GM12878 (cell line): ENCODE measurements around the gene C3AR1. TPM values are rescaled to one million over a fixed set of nuclear protein-coding genes. Genes with fewer than 3 reads are reported as not detected.

Source experiments
- ATAC-seq: fragments of 200-7000 bp; cut with Tn5 transposase; 3 replicates; pipeline ENCODE4 v1.9.1; 2020; ENCODE audit warnings: mild to moderate bottlenecking, moderate library complexity
- BruUV-seq: library from RNA; stranded (reverse); fragments of 400-500 nt; replicated peaks from 2 replicates; lab custom pipeline; 2021; lab: Mats Ljungman, UMichigan
- CTCF ChIA-PET: fragments of 300-600 bp; sonication (Branson Sonifier 250); formaldehyde crosslinking; extraction: SDS; loops from one replicate; lab custom pipeline; 2021; ENCODE audit warnings: inconsistent platforms; lab: Yijun Ruan, JAX
- POLR2A ChIA-PET: fragments of 350-600 bp; formaldehyde crosslinking; extraction: SDS; loops from one replicate; lab custom pipeline; 2021; ENCODE audit warnings: inconsistent platforms; lab: Charles Lee
- RAD21 ChIA-PET: fragments of 300-600 bp; sonication (Branson Sonifier 250); formaldehyde crosslinking; loops from one replicate; lab custom pipeline; 2023; ENCODE audit warnings: antibody characterized with exemption; ENCODE audit not compliant: unreplicated experiment; lab: Charles Lee
- SMC1A ChIA-PET: fragments of 300-600 bp; sonication (Branson Sonifier 250); formaldehyde crosslinking; loops from one replicate; lab custom pipeline; 2023; ENCODE audit not compliant: unreplicated experiment, uncharacterized antibody; lab: Charles Lee
- DNase-seq: peaks from one replicate; pipeline ENCODE4 v3.0.0-alpha.2; 2011; ENCODE audit warnings: low read depth, low spot score
- FAIRE-seq: peaks from 3 replicates; lab custom pipeline; 2011; peaks lifted over from hg19 to GRCh38; lab: Jason Lieb, UNC
- H2AFZ ChIP-seq: 2 replicates; pipeline ENCODE4 v1.6.0; 2011; ENCODE audit warnings: low read depth, low read length, control low read depth; ENCODE audit not compliant: control insufficient read depth
- H3K27ac ChIP-seq: 2 replicates; pipeline ENCODE4 v1.5.1; 2011; ENCODE audit warnings: control low read depth; ENCODE audit not compliant: control insufficient read depth, insufficient read depth
- H3K27me3 ChIP-seq, 2 experiments: replicated peaks in 1 of 2; 2 replicates each; pipeline versions ENCODE4 v1.6.0 to v1.6.1; 2011; ENCODE audit warnings: low read length in 1 of 2; ENCODE audit not compliant: control insufficient read depth in 2 of 2, insufficient read depth in 2 of 2
- H3K36me3 ChIP-seq, 2 experiments: 2 replicates each; pipeline ENCODE4 v1.5.1; 2011; ENCODE audit warnings: low read length in 1 of 2; ENCODE audit not compliant: control insufficient read depth in 2 of 2, insufficient read depth in 2 of 2
- H3K4me1 ChIP-seq: 2 replicates; pipeline ENCODE4 v1.6.1; 2011; ENCODE audit warnings: mild to moderate bottlenecking, low read length, moderate library complexity, mixed read lengths; ENCODE audit not compliant: control insufficient read depth, insufficient read depth
- H3K4me2 ChIP-seq: 2 replicates; pipeline ENCODE4 v1.6.0; 2011; ENCODE audit warnings: control low read depth; ENCODE audit not compliant: control insufficient read depth, insufficient read depth
- H3K4me3 ChIP-seq: fragments of 200-600 bp; sonication (generic); 2 replicates; pipeline ENCODE4 v1.5.1; 2016
- H3K79me2 ChIP-seq: 2 replicates; pipeline ENCODE4 v1.6.0; 2011; ENCODE audit warnings: low read length; ENCODE audit not compliant: control insufficient read depth, insufficient read depth
- H3K9ac ChIP-seq: 2 replicates; pipeline ENCODE4 v1.8.0; 2011; ENCODE audit warnings: low read length, control low read depth, mixed read lengths; ENCODE audit not compliant: control insufficient read depth, insufficient read depth
- H3K9me3 ChIP-seq: replicated peaks from 3 replicates; pipeline ENCODE4 v1.5.1; 2011; ENCODE audit warnings: mild to moderate bottlenecking, low read length; ENCODE audit not compliant: control insufficient read depth, insufficient read depth
- H4K20me1 ChIP-seq: 2 replicates; pipeline ENCODE4 v1.6.0; 2011; ENCODE audit not compliant: control insufficient read depth, insufficient read depth
- ATF7 ChIP-seq: fragments of 450-650 bp; IDR thresholded peaks from 2 replicates; pipeline ENCODE4 v1.6.1; 2016; ENCODE audit warnings: low read depth, mild to moderate bottlenecking
- EP300 ChIP-seq, 2 experiments: fragments of 150-350 bp in 1 of 2; IDR thresholded peaks; 2 replicates each; pipeline ENCODE4 v1.6.1; 2011 to 2012; ENCODE audit warnings: low read depth in 2 of 2, low read length in 2 of 2, borderline replicate concordance in 1 of 2, improper control_type of control experiment in 1 of 2, inconsistent platforms in 1 of 2; ENCODE audit not compliant: control insufficient read depth in 1 of 2
- ESRRA ChIP-seq: IDR thresholded peaks from 2 replicates; pipeline ENCODE4 v1.6.1; 2012; ENCODE audit warnings: mild to moderate bottlenecking, low read length, improper control_type of control experiment
- FOXM1 ChIP-seq: IDR thresholded peaks from 2 replicates; pipeline ENCODE4 v1.6.1; 2012; ENCODE audit warnings: low read depth, mild to moderate bottlenecking, inconsistent platforms, low read length, moderate library complexity
- HDGF ChIP-seq: fragments of 450-650 bp; IDR thresholded peaks from 2 replicates; pipeline ENCODE4 v1.6.1; 2016; ENCODE audit warnings: antibody characterized with exemption
- RB1 ChIP-seq: fragments of 450-650 bp; formaldehyde crosslinking; IDR thresholded peaks from 2 replicates; pipeline ENCODE4 v1.6.1; 2017; ENCODE audit warnings: mild to moderate bottlenecking, borderline replicate concordance
- RBBP5 ChIP-seq: fragments of 200-600 bp; sonication (generic); conservative IDR thresholded peaks from 2 replicates; pipeline ENCODE4 v1.6.1; 2016
- RUNX3 ChIP-seq: IDR thresholded peaks from 2 replicates; pipeline ENCODE4 v1.6.1; 2012; ENCODE audit warnings: low read length, inconsistent platforms
- TBL1XR1 ChIP-seq: IDR thresholded peaks from 2 replicates; pipeline ENCODE4 v1.6.1; 2012; ENCODE audit warnings: low read depth, low read length, improper control_type of control experiment
- WGBS: methylation state at CpG from one replicate; pipeline ENCODE4 v1.1.6; 2016; ENCODE audit warnings: low lambda C conversion rate; ENCODE audit not compliant: insufficient replicate concordance, insufficient coverage; ENCODE audit errors: missing lambda C conversion rate; 5-methylcytosine and 5-hydroxymethylcytosine counted together
- in situ Hi-C: fragments of 300-500 bp; cut with MboI; formaldehyde crosslinking; loops from 9 replicates; pipeline ENCODE4 v1.14.3; 2018; ENCODE audit warnings: mixed read lengths
- intact Hi-C: fragments of 100-400 bp; cut with micrococcal nuclease; formaldehyde crosslinking; loops from one replicate; pipeline ENCODE4 v1.14.2; 2022; ENCODE audit not compliant: unreplicated experiment
- polyA plus RNA-seq, 11 experiments: library from polyadenylated mRNA; depleted of rRNA in 4 of 11; unstranded in 6 of 11; stranded (reverse) in 5 of 11; fragments of >200 nt; fragmentation: Nextera tagmentation in 4 of 11; fragmentation: Illumina TruSeq in 1 of 11; extraction: Ambion mirVana in 4 of 11; extraction: Trizol in 1 of 11; gene quantifications; 1 replicate in 1 of 11; 2 replicates in 10 of 11; pipeline versions ENCODE4 v1.2.1 to v1.2.3, GENCODE V29; 2011 to 2016; ENCODE audit warnings: inconsistent platforms in 2 of 11, missing spikeins in 2 of 11, low read depth in 1 of 11
- total RNA-seq, 4 experiments: library from RNA; depleted of rRNA in 3 of 4; stranded (reverse); fragments of >200 nt in 3 of 4; fragmentation: Illumina TruSeq in 1 of 4; extraction: Trizol in 1 of 4; gene quantifications; 2 replicates each; pipeline versions ENCODE4 v1.2.1 to v1.2.3, GENCODE V29; 2013 to 2021
- TF ChIP-seq, protein P1 (sequence below): IDR thresholded peaks from 2 replicates; pipeline ENCODE4 v1.6.1; 2011; ENCODE audit warnings: borderline replicate concordance, low read depth, mild to moderate bottlenecking, moderate library complexity, mixed read lengths, low read length; ENCODE audit not compliant: insufficient read depth; ENCODE audit errors: extremely low read length
- TF ChIP-seq, protein P2 (sequence below): IDR thresholded peaks from 2 replicates; pipeline ENCODE4 v1.6.1; 2011; ENCODE audit warnings: mild to moderate bottlenecking, low read depth, low read length, moderate library complexity; ENCODE audit not compliant: insufficient replicate concordance
- TF ChIP-seq, protein P3 (sequence below): IDR thresholded peaks from 2 replicates; pipeline ENCODE4 v1.6.1; 2011; ENCODE audit warnings: borderline replicate concordance, low read depth, mild to moderate bottlenecking, moderate library complexity, low read length; ENCODE audit not compliant: insufficient read depth, poor library complexity, severe bottlenecking

C3AR1 gene
- total and polyA plus RNA-seq, 10 of the 15 experiments (the other 5 are each of a cell fraction or from before 2014, with no cell fraction given), result 0.08 to 0.42 (median 0.10) TPM; not detected in 5

DNA sequence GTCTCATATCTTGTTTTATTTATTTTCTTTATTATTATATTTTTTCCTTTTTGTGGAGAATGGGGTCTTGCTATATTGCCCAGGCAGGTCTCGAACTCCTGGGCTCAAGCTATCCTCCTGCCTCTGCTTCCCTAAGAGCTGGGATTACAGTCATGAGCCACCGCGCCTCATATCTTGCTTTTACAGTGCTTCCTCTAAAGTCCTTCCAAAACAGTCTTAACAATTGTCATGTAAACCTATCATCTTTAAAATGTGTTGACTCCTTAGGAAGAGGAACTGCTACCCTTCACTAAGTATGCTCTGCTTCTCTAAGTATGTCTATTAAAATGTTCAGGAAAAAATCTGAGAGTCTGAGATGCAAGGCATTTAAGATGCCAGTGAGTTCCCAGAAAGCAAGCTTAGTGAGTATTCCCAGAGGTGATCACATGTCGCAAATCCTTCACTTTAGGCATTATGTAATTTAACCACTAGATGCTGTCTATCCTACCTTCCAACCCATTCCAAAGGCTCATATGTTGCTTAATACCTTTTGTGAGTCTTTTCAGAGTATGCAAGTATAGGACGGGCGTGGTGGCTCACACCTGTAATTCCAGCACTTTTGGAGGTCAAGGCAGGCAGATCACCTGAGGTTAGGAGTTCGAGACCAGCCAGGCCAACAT, 53.4 kb downstream of the C3AR1 start:
- H2AFZ ChIP-seq, result no peak overlapping the region
- TF ChIP-seq RUNX3 (no peak), FOXM1 (no peak), ATF7 (no peak), TBL1XR1 (no peak), HDGF (no peak), EP300 (IDR thresholded peaks at IDR 0.05; ENCODE audit: borderline replicate concordance in 1 of 2, control insufficient read depth in 1 of 2, low read depth in 2 of 2, low read length in 2 of 2) (no peak), RBBP5 (no peak), RB1 (no peak), ESRRA (no peak)
- TF ChIP-seq, protein P1, sequence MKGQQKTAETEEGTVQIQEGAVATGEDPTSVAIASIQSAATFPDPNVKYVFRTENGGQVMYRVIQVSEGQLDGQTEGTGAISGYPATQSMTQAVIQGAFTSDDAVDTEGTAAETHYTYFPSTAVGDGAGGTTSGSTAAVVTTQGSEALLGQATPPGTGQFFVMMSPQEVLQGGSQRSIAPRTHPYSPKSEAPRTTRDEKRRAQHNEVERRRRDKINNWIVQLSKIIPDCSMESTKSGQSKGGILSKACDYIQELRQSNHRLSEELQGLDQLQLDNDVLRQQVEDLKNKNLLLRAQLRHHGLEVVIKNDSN, result no peak
- TF ChIP-seq, protein P2, sequence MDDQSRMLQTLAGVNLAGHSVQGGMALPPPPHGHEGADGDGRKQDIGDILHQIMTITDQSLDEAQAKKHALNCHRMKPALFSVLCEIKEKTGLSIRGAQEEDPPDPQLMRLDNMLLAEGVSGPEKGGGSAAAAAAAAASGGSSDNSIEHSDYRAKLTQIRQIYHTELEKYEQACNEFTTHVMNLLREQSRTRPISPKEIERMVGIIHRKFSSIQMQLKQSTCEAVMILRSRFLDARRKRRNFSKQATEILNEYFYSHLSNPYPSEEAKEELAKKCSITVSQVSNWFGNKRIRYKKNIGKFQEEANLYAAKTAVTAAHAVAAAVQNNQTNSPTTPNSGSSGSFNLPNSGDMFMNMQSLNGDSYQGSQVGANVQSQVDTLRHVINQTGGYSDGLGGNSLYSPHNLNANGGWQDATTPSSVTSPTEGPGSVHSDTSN, result no peak
- TF ChIP-seq, protein P3, sequence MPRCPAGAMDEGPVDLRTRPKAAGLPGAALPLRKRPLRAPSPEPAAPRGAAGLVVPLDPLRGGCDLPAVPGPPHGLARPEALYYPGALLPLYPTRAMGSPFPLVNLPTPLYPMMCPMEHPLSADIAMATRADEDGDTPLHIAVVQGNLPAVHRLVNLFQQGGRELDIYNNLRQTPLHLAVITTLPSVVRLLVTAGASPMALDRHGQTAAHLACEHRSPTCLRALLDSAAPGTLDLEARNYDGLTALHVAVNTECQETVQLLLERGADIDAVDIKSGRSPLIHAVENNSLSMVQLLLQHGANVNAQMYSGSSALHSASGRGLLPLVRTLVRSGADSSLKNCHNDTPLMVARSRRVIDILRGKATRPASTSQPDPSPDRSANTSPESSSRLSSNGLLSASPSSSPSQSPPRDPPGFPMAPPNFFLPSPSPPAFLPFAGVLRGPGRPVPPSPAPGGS, result no peak
- H3K4me2 ChIP-seq, result no peak overlapping the region
- in situ Hi-C loops, result no loop called here
- H3K4me1 ChIP-seq, result no peaks in the 10 kb centered on the region
- H3K27me3 ChIP-seq, result no peaks in the 10 kb centered on the region; a peak in 1 of 4 replicates
- ATAC-seq (no peak), FAIRE-seq (no peak), DNase-seq (no peak)
- no TSS peak for BruUV-seq
- no peaks in the 10 kb centered on the region for H4K20me1 ChIP-seq
- POLR2A ChIA-PET, result no interaction called here
- no peak overlapping the region for H3K27ac ChIP-seq
- WGBS, result 43% methylated on average over 7 of the region's 7 CpGs
- no peak overlapping the region for H3K9ac ChIP-seq
- SMC1A ChIA-PET, result no interaction called here
- no peak overlapping the region for H3K4me3 ChIP-seq
- intact Hi-C loops, result no loop called here
- RAD21 ChIA-PET, result no interaction called here
- H3K9me3 ChIP-seq, result no peaks in the 10 kb centered on the region
- CTCF ChIA-PET, result no interaction called here
- no peaks in the 10 kb centered on the region for H3K79me2 ChIP-seq
- H3K36me3 ChIP-seq, result no peaks in the 10 kb centered on the region
